ENCODE measurements around the gene ABHD10. TPM values are rescaled to one million over a fixed set of nuclear protein-coding genes. Genes with fewer than 3 reads are reported as not detected.
A peak's percentile ranks its signal among the peaks of the same experiment; 100 is the strongest.

The ABHD10 gene
- total RNA-seq, 1 donor from 2014 or later, result 22.6 TPM

DNA sequence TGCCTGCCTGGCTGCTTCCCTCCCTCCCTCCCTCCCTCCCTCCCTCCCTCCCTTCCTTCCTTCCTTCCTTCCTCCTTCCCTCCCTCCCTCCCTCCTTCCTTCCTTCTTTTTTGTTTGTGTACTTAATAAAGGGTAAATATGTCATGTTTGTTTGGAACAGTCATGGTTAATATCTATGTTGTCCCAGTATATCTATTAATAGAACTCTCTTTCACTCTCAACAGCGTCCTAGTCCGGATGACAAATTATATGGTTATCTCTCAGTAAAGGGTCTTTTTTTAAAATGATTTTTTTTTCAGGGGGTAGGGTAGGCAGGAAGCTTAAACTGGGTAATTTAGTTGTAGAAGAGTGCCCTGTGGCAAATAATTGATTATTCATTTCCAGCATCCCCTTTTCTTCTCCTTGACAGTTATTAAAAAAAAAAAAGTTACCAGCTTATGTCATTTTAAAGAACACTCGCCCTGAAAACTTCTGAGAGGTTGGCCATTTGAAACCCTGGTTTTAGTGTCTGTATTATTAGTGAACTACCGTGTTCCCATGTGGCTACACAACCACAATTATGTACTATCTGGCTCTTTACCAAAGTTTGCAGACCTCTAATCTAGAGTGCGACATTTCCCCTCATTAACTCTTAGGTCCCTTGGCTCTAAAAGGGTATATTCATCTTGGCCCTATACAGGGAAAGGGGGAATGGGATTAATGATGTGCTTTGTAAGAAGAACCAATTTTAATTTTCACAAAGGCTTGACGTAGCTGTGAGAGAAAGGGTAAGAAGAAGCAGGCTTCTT, 33.6 kb downstream of the ABHD10 start:
- Histone ChIP-seq H3K27me3 (ENCODE audit: control insufficient read depth, insufficient read depth, low read length) (no peaks in the 10 kb centered on the region), H3K4me3 (ENCODE audit: low read depth, low read length) (no peak overlapping the region), H3K36me3 (ENCODE audit: control insufficient read depth, insufficient read depth, low read length) (no peaks in the 10 kb centered on the region)
- FAIRE-seq (no peak), DNase-seq (ENCODE audit: low read depth) (no peak)
- TF ChIP-seq, protein P1, sequence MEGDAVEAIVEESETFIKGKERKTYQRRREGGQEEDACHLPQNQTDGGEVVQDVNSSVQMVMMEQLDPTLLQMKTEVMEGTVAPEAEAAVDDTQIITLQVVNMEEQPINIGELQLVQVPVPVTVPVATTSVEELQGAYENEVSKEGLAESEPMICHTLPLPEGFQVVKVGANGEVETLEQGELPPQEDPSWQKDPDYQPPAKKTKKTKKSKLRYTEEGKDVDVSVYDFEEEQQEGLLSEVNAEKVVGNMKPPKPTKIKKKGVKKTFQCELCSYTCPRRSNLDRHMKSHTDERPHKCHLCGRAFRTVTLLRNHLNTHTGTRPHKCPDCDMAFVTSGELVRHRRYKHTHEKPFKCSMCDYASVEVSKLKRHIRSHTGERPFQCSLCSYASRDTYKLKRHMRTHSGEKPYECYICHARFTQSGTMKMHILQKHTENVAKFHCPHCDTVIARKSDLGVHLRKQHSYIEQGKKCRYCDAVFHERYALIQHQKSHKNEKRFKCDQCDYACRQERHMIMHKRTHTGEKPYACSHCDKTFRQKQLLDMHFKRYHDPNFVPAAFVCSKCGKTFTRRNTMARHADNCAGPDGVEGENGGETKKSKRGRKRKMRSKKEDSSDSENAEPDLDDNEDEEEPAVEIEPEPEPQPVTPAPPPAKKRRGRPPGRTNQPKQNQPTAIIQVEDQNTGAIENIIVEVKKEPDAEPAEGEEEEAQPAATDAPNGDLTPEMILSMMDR (IDR thresholded peaks at IDR 0.05; ENCODE audit: insufficient read depth, low read length, severe bottlenecking), result no peak

DNA sequence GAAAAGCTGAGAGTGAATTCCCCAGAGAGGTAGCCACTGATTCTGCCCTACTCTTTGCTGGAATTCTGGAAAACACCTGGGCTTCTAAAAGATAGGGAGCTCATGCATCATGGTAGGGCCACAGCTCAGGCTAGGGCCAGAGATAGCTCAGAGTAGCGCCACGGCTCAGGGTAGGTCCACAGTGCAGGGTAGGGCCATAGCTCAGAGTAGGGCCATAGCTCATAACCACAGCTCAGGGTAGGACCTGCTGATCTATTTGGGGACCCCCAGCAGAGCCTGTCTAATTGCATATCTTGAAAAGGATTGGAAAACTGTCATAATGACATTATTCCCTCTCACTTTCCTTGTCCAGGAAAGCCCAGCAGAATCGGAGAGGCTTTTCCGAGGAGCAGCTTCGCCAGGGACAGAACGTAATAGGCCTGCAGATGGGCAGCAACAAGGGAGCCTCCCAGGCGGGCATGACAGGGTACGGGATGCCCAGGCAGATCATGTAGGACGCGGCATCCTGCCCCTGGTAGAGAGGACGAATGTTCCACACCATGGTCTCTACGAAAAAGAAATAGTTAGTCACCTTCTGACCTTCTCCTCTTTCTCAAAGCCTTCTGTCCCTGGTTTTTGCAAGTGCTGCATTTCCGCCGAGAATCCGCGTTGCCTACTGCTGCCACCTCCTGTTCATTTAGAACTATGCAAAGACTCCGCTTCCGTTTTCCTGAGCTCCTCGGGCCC, 34.4 kb downstream of the ABHD10 start:
- Histone ChIP-seq H3K4me3 (ENCODE audit: low read depth, low read length) (no peak overlapping the region), H3K36me3 (ENCODE audit: control insufficient read depth, insufficient read depth, low read length) (no peaks in the 10 kb centered on the region), H3K27me3 (ENCODE audit: control insufficient read depth, insufficient read depth, low read length) (no peaks in the 10 kb centered on the region)
- DNase-seq (ENCODE audit: low read depth) (peak; percentile 68), FAIRE-seq (peak; percentile 87)
- TF ChIP-seq, protein P1 (IDR thresholded peaks at IDR 0.05; ENCODE audit: insufficient read depth, low read length, severe bottlenecking), result peak; percentile 67

DNA sequence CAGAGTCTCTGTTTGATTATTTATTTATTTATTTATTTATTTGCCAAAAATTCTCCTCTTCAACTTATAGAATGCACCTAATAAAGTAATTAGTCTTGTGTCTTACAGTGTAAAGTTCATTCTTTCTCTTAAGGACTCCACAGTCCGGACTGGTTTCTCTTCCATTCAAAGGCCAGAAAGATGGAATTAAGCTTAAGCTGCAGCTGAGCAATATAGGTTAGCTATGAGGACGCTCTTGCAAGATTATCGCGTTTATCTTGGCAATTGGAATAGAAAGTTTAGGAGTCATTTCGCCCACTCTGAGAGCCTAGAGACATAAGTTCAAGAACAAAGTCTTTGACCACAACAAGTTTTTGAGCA, 34.9 kb downstream of the ABHD10 start:
- TF ChIP-seq, protein P1 (IDR thresholded peaks at IDR 0.05; ENCODE audit: insufficient read depth, low read length, severe bottlenecking), result no peak
- Histone ChIP-seq H3K27me3 (ENCODE audit: control insufficient read depth, insufficient read depth, low read length) (no peaks in the 10 kb centered on the region), H3K36me3 (ENCODE audit: control insufficient read depth, insufficient read depth, low read length) (no peaks in the 10 kb centered on the region), H3K4me3 (ENCODE audit: low read depth, low read length) (no peak overlapping the region)
- DNase-seq (ENCODE audit: low read depth) (no peak), FAIRE-seq (no peak)

DNA sequence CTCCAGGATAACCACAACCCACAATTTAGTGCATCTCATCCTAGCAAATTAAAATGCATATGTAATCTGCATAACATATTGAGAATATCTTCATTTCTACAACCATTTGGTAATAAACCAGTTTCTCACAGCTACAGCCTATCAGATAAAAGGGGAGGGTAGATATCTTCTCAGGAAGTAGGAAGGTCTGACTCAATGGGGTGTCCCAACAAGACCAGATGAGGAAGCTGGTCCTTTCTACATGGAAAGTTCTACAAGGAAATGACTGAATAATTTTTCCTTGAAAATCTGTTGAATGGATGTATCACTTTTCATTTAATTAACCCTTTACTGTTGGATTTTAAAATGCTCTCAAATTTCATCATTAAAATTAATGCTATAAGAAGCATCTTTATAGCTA, 38.3 kb downstream of the ABHD10 start:
- no peak overlapping the region for H3K4me3 ChIP-seq (ENCODE audit: low read depth, low read length)
- H3K27me3 ChIP-seq (ENCODE audit: control insufficient read depth, insufficient read depth, low read length), result no peaks in the 10 kb centered on the region
- DNase-seq (ENCODE audit: low read depth), result peak; percentile 61
- no peaks in the 10 kb centered on the region for H3K36me3 ChIP-seq (ENCODE audit: control insufficient read depth, insufficient read depth, low read length)
- no peak for FAIRE-seq
- TF ChIP-seq, protein P1 (IDR thresholded peaks at IDR 0.05; ENCODE audit: insufficient read depth, low read length, severe bottlenecking), result no peak

DNA sequence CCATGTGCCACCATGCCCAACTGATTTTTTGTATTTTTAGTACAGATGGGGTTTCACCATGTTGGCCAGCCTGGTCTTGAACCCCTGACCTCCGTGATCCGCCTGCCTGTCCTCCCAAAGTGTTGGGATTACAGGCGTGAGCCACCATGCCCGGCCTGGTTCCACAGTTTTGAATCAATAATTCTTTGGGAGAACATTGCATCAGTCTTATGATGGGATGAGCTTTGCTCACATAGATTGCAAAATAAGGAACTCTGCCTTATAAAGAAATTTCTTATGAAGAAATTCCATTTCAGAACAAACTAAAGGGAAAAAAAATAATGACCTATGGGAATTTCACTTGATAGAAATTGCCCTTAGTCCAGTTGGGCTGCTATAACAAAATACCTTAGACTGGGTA, 39.9 kb downstream of the ABHD10 start:
- TF ChIP-seq, protein P1 (IDR thresholded peaks at IDR 0.05; ENCODE audit: insufficient read depth, low read length, severe bottlenecking), result no peak
- H3K4me3 ChIP-seq (ENCODE audit: low read depth, low read length), result no peak overlapping the region
- DNase-seq (ENCODE audit: low read depth) (no peak), FAIRE-seq (no peak)
- no peaks in the 10 kb centered on the region for H3K36me3 ChIP-seq (ENCODE audit: control insufficient read depth, insufficient read depth, low read length)
- no peaks in the 10 kb centered on the region for H3K27me3 ChIP-seq (ENCODE audit: control insufficient read depth, insufficient read depth, low read length)

Data from bronchial epithelial cell (primary cell).